Left renal cortex interstitium (tissue), 4 donors: ENCODE data around the gene FOXP4. TPM values are rescaled to one million over a fixed set of nuclear protein-coding genes. Genes with fewer than 3 reads are reported as not detected.

Experiments
- DNase-seq, 4 donors: peaks; one replicate each; pipeline ENCODE4 v3.0.0-alpha.2; 2013; ENCODE audit warnings: low read depth in 4 of 4, low spot score in 2 of 4, missing footprints in 1 of 4
- polyA plus RNA-seq, 4 donors: library from polyadenylated mRNA; unstranded; fragments of 120-200 nt; gene quantifications; one replicate each; pipeline ENCODE4 v1.2.1, GENCODE V29; 2013; ENCODE audit not compliant: insufficient read length in 4 of 4

The FOXP4 gene
- polyA plus RNA-seq, 4 donors = 24.5 to 50.2 (median 36.3) TPM

DNA sequence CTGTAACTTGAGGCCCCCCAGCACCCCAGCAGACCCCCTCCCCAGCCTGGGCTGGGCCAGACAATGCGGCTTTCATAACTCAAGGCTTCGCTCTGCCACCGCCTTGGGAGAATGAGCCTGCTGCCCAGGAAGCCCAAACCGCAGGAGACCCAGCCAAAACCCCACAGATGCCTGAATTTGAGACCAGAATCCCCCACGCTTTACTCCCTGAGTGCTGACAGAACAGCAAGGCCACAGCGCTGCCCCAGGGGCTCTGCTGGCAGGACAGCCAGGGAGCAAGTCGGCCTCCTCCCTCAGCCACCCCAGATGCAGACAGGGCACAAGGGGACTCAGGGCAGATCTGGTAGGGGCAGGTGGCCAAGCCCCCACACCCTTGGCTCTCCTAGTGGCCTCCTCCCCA is 94.2 kb downstream of the FOXP4 start:
- no peak for DNase-seq

DNA sequence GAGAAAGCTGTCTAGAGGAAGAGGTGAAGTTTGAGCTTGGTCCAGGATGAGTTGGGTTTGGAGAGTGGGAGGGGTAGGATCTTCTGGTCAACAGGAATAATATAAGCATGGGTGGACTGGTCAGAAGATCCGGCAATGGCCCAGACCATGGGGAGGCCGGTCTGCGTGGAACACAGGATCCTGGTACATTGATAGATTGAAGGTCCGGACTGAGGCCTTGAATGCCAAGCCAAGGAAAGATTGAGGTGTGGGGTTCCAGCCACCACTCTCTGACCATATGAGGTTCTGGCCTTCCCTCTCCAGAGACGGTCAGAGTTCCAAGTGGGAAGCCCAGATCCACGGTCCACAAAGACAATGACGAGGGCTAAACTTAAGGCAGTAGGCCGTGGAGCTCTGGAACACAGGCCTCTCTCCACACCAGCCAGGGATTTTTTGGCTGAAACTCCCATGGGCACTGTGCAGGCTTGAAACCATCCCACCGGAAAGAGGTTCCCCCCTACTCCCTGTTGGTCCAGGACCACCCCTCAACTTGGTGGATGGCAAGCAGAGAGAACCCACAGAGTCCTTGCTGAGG is 95.3 kb downstream of the FOXP4 start:
- DNase-seq = no peak

DNA sequence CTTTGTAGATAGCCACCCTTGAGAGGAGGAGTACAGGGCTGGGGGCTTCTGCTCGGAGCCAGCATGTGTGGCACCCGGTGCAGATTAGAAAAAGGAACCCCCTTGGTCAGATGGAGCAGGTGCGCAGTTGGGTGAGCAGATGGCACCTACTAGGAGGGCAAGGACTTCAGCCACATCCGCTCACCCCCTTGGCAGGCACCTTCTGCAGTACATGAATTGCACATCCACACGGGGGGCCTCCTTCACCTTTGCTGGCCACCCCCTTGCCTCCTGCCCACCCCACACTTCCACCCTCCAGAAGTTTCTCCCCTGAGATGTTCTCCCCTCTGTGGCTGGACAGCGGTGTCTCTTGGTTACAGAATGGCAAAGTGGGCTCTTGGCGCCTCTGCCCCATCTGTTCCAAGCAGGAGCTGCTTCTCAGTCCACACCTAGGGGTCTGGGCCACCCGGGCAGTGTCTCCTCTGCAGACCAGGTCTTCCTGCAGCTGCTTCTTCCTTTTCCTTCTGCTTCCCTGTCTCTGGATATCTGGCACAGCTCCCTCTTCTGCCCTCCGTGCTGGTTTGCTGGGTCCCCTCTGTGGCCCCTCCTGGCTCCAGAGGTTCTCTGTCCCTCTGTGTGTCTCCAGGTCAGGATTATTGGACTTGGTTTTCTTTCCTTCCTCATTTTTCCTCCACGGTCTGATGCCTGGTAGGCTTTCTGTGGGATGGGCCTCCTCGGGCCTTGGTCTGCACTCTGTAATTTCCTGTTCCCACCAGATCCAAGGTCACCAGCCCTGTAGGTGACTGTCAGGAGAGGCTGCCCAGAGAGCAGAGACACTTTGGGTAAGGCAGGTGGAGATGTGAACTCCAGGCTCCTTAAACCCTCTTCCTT is 96.1 kb downstream of the FOXP4 start:
- no peak for DNase-seq

DNA sequence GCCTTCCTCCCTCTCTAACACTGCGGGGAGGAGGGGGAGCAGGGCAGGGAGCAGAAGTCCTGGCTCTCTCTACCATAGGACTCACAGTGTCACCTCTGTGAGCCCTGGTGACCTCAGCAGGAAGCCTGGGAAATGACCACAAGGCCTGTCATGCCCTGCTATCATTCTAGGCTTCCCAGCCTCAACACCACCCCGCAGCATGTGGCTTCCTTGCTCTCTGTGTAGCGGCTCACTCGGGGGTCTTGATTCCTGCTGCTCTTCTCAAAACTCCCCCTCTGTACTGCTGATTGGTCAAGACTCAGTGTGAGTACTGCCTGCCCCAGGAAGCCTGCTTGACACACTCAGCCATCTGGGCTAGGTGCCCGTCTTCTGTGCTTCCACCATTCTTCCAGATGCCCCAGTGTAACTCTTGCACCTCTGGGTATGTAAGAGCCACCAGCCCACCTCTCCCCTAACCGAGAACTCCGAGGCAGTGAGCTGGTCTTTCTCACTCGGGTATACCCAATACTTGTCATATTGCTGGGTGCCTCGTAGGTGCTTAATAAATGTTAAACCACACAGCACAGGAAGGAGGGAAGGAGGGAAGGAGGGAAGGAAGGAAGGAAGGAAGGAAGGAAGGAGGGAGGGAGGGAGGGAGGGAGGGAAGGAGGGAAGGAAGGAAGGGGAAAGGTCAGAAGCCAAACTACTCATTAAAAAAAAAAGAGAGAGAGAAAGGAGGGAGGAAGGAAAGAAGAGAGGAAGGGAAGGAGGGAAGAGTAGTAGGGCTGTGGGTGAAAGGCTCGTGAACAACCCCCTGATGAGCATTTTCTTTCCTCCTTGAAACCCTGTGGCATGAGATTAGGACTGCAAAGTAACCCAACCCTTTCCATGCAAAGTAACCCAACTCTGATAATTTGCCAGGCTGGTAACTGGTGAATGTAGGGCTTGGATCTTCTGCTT is 97.0 kb downstream of the FOXP4 start:
- DNase-seq = no peak

DNA sequence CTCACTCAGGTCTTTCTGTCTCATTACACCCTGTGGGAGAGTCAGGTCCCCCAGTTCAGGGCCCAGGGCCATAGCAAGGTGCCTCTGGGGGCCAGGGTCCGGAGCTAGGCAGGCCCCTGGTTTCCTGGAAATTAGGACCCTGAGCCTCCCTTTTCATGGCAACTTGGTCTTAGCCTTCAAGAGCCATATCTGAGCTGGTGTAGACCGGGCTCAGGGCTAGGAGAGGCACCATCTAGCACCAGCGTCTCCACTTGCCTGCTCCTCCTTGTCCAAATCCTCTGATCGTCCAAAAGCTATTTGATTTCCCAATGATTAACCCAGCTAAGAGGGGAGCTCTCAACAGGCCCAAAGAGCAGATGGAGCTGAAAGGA is 97.7 kb downstream of the FOXP4 start:
- no peak for DNase-seq

DNA sequence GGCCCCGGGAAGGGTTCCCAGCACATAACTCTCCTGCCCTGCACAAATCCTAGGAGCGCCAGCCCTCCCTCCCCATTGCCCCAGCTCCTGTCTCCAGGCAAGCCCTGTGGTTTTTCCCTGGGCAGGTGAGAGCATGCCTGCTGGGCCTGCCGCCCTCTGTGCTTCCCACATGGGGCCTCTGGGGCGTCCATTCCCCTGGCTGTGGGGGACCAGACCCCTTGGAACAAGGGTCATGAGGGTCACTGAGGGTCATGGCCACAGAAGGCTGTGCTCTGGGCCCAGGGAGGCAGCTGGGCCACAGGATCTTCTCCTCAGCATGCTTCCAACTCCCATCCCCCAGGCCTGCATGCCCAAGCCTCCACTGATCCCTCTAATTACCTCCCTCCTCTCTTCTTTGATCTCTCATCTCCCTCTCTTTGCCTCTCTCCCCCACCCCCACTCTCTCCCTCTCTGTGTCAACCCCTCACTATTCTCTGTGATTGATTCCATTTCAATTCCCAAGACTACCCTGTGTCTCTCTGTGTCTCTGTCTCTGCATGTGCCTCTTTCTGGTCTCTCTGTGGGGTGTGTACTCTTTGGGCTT is 98.2 kb downstream of the FOXP4 start:
- no peak for DNase-seq

DNA sequence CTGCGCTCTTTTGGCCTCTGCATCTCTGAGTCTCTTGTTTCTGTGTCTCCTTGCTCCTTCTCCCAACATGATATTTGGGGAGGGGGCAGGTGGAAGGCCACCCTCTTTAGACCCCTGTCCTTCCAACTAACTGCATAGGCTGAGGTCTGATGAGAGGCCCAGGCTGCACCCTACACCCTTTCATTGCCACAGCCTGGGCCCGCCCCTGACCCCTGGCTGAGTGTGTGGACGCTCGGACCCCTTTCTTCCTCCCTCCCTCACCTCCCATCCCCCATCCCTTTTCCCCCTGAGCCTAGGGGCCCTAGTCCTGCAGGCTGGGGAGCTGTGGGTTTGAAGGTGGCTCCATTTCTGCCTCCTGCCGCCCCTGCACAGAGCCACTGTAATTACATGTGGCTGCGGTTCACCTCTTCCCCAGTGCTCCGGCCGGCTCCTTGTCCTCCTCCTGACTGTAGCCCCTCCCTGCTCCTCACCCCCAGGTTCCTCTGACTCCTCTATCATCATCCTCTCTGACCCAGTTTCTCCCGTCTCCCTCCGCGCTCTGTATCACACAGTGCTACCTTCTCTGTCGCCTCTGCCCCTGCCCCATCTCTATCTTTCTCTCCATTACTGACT is 98.9 kb downstream of the FOXP4 start:
- no peak for DNase-seq

DNA sequence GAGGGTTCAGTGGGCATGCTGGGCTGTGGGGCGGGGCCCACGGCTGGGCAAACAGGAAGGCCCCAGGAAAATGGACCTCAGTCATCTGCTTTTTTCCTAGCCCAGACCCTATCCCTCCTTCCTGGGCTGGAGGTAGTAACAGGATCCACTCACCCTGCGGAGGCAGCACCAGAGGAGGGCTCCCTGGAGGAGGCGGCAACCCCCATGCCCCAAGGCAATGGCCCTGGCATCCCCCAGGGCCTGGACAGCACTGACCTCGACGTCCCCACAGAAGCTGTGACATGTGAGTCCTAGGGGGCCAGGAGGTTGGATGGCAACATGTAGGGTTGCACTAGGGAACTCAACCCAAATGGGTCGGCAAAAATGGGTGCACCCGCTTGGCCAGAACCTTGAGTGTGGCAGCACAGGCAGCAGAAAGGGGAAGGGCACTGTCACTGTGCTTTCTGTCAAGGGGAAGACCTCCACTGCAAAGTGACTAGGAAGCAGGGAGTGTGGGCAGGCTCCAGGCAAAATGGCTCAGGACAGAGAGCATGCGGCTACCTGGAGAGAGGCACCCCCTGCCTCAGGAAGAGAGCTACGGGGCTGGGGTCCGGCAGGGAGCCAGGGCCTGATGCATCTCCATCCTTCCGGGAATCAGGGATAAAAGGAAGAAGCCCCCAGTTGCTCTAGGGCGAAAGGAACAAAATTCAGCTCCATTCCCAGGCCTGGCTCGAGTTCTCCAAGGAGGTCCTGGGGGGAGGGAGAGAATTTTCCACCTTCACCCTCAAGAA is 100.0 kb downstream of the FOXP4 start:
- no peak for DNase-seq

DNA sequence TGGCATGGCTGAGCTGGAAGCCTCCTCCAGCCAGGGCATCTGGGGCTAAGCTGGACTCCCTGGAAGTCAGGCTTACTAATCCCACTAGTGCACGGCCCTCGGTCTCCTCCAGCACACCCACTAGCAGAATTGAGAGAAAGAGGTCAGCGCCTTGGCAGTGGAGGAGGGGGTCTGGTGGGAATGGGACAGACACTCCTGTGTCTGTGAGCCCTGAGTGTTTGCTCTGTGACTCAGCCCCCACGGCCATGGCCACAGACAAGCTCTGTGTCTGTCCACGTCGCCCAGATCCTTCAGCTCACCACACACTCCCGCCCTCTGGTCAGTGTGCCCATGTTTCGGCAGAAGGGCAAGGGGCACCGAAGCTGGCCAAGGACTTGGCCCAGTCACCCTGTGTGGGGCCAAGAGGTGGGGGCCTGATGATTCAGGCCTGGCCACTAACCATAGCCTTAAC is 100.9 kb downstream of the FOXP4 start:
- no peak for DNase-seq

DNA sequence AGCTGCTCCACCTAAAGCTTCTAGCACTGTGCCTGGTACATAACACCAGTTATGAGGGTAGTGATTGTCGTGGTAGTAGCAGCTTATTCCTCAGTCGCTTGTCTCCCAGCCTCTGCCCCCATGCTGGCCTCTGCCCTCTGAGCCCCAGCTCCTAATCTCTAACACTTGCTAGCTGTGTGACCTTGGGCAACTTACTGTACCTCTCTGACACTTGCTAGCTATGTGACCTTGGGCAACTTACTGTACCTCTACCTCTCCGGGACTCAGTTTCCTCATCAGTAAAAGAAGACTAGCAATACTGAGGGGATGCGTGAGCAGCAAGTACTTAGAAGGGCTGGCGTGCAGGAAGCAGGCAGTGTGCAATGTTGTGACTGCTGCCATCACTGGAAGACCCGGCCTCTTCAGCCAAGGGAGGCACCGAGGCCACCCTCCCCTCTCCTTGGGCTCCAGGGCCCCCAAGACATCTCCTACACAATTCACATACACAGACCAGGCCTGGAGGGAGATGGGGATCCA is 101.9 kb downstream of the FOXP4 start:
- no peak for DNase-seq

DNA sequence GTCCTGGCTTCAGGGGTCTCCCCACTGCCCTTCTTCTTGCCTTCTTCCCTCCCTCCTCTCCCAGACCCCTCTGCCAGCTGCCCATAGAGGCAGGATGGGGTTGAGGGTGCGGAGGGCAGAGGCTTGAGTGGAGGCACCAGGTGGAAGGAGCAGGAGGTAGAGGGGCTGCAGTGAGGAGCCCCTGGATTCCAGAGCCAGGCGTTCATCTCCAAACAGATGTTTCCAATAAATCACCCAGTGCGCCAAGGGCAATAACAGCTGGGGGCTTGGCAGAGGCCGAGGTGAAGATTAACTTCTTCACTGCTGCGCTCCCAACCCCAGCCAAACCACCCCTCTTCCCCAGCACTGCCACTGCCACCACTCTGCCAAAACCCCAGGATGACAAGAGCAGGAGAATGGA is 102.7 kb downstream of the FOXP4 start:
- no peak for DNase-seq

DNA sequence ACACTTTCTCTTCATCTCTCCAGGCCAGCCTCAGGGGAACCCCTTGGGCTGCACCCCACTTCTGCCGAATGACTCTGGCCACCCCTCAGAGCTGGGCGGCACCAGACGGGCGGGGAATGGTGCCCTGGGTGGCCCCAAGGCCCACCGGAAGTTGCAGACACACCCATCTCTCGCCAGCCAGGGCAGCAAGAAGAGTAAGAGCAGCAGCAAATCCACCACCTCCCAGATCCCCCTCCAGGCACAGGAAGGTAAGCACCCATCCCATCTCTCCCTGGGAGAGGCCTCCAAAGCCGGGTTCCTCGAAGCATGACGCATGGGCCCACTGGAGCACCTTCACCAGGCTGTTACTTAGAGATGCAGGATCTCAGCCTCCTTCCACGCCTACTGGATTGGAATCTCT is 103.4 kb downstream of the FOXP4 start:
- no peak for DNase-seq

DNA sequence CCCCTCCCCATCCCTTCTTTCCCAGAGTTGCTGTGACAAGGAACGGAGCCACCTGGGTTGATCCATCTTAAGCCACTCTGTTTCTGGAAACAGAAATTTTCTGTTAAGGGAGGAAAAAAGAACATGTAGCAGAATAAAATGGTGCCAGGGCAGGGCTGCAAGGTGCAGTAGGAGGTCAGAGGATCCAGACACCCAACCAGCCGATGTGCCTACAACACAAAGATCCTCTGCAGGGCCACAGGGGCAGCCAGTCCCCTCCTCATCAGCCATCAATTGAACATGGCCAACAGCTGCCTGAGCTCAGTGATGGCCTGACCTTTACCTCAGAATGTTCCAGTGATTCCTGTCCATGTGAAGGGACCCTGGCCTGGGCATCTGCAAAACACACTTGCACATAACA is 103.9 kb downstream of the FOXP4 start:
- DNase-seq = no peak

DNA sequence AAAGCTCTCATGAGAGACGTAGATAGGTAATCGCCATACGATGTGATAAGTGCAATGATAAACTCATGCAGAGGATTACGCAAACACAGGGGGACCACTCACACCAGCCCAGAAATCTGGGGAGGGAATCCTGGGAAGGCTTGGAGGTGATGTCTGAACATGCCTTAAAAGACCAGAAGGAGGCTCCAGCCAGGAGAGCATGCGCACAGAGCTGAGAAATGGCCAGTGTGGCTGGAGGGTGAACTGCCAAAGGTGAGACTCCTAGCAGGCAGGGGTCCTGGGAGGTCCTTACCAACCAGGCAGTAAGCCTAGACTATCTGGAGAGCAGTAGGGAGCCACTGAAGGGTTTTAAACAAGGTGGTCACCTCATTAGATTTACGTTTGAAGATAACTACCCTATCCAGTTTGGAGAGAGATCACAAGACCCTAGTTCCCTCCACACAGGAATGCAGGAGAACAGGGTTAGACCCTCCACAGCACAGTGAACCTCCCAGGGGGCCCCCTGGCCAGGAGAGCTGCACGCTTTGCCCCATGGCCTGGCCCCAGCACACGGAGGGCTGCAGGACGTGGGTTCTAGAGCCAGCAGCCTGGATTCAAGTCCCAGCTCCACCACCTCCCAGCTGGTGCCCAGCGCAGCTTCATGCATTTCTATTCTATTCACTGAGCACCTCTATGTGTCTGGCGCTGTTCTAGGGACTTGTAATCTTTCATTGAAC is 105.2 kb downstream of the FOXP4 start:
- no peak for DNase-seq

Other genes with a start within 250 kb of the FOXP4 start
- not detected for gene NCR2, start 210.8 kb upstream of the FOXP4 start, polyA plus RNA-seq
- gene MDFI, start 92.1 kb downstream of the FOXP4 start, polyA plus RNA-seq = 10 to 100 TPM; 37.5 to 62.2 (median 49.3) TPM
- 10 to 100 TPM in 2 of 4 donors, 1 to 10 TPM in 2; 7.6 to 11.5 (median 10.2) TPM for gene TFEB, start 189.2 kb downstream of the FOXP4 start, polyA plus RNA-seq
- gene PGC, start 201.0 kb downstream of the FOXP4 start, polyA plus RNA-seq = under 1 TPM in 2 of 4 donors, not detected in 2; 0.35 to 0.48 TPM
- 1 to 10 TPM; 6.0 to 8.0 (median 7.3) TPM for gene FRS3, start 233.5 kb downstream of the FOXP4 start, polyA plus RNA-seq
- 1 to 10 TPM; 1.9 to 6.7 (median 4.9) TPM for gene PRICKLE4, start 234.4 kb downstream of the FOXP4 start, polyA plus RNA-seq
- gene TOMM6, start 241.3 kb downstream of the FOXP4 start, polyA plus RNA-seq = 100 to 1,000 TPM; 211 to 256 (median 229) TPM